HEK293 (cell line): ENCODE measurements around the gene TBC1D4.
A peak's percentile ranks its signal among the peaks of the same experiment; 100 is the strongest.

Source experiments
- CTCF ChIA-PET: fragments of 350-600 bp; formaldehyde crosslinking; extraction: SDS; loops from one replicate; lab custom pipeline; 2021; ENCODE audit warnings: antibody characterized with exemption; lab: Yijun Ruan, JAX
- POLR2A ChIA-PET: fragments of 300-600 bp; formaldehyde crosslinking; extraction: SDS; loops from one replicate; lab custom pipeline; 2020; ENCODE audit warnings: antibody characterized with exemption, inconsistent platforms; lab: Yijun Ruan, JAX
- H3K27ac ChIP-seq: fragments of 200-500 bp; sonication (Bioruptor generic); 2 replicates; pipeline ENCODE4 v1.5.1; 2014; ENCODE audit warnings: low read depth, low read length, control low read depth, inconsistent platforms; ENCODE audit errors: extremely low read depth
- H3K36me3 ChIP-seq, 2 experiments: fragments of 200-500 bp in 1 of 2; sonication (Bioruptor generic) in 1 of 2; 1 replicate in 1 of 2; 2 replicates in 1 of 2; pipeline ENCODE4 v1.5.1; 2014 to 2017; ENCODE audit warnings: inconsistent platforms in 2 of 2, low read length in 2 of 2; ENCODE audit not compliant: control insufficient read depth in 2 of 2, insufficient read depth in 1 of 2
- H3K4me1 ChIP-seq: fragments of 200-500 bp; sonication (Bioruptor generic); 2 replicates; pipeline ENCODE4 v1.5.1; 2014; ENCODE audit warnings: mild to moderate bottlenecking, low read length, inconsistent platforms; ENCODE audit not compliant: control insufficient read depth, insufficient read depth
- H3K4me3 ChIP-seq: 2 replicates; pipeline ENCODE4 v1.5.1; 2011; ENCODE audit warnings: low read depth, mild to moderate bottlenecking, control low read depth, low read length, moderate library complexity
- H3K9me3 ChIP-seq: fragments of 200-500 bp; sonication (Bioruptor generic); 2 replicates; pipeline ENCODE4 v1.5.1; 2014; ENCODE audit warnings: low read depth, low read length, inconsistent platforms; ENCODE audit not compliant: control insufficient read depth, insufficient read depth
- BCL11B ChIP-seq: fragments of 450-650 bp; formaldehyde crosslinking; IDR thresholded peaks from 2 replicates; pipeline ENCODE4 v1.5.1; 2016; ENCODE audit warnings: low read depth, missing biosample characterization, missing genetic modification characterization
- FEZF1 ChIP-seq: fragments of 450-650 bp; formaldehyde crosslinking; IDR thresholded peaks from 2 replicates; pipeline ENCODE4 v1.5.1; 2016; ENCODE audit warnings: missing biosample characterization, missing genetic modification characterization
- GLIS2 ChIP-seq: fragments of 450-650 bp; formaldehyde crosslinking; IDR thresholded peaks from 2 replicates; pipeline ENCODE4 v1.5.1; 2016; ENCODE audit warnings: missing biosample characterization, missing genetic modification characterization
- KLF16 ChIP-seq: fragments of 450-650 bp; formaldehyde crosslinking; IDR thresholded peaks from 2 replicates; pipeline ENCODE4 v1.5.1; 2017; ENCODE audit warnings: missing biosample characterization, missing genetic modification characterization
- SALL2 ChIP-seq: fragments of 450-650 bp; formaldehyde crosslinking; IDR thresholded peaks from 2 replicates; pipeline ENCODE4 v1.5.0; 2017; ENCODE audit warnings: missing biosample characterization, mild to moderate bottlenecking, missing genetic modification characterization, borderline replicate concordance
- SP3 ChIP-seq: fragments of 450-650 bp; formaldehyde crosslinking; IDR thresholded peaks from 2 replicates; pipeline ENCODE4 v1.5.1; 2016; ENCODE audit warnings: missing biosample characterization, missing genetic modification characterization
- ZNF112 ChIP-seq: fragments of 450-650 bp; formaldehyde crosslinking; IDR thresholded peaks from 2 replicates; pipeline ENCODE4 v1.5.0; 2017; ENCODE audit warnings: missing biosample characterization, missing genetic modification characterization
- ZNF16 ChIP-seq: fragments of 450-650 bp; formaldehyde crosslinking; IDR thresholded peaks from 2 replicates; pipeline ENCODE4 v1.5.1; 2016; ENCODE audit warnings: low read depth, missing biosample characterization, missing genetic modification characterization
- ZNF174 ChIP-seq: fragments of 450-650 bp; formaldehyde crosslinking; IDR thresholded peaks from 2 replicates; pipeline ENCODE4 v1.5.0; 2017; ENCODE audit warnings: missing biosample characterization, mild to moderate bottlenecking, missing genetic modification characterization
- ZNF18 ChIP-seq: fragments of 450-650 bp; formaldehyde crosslinking; IDR thresholded peaks from 2 replicates; pipeline ENCODE4 v1.5.1; 2016; ENCODE audit warnings: missing biosample characterization, missing genetic modification characterization
- ZNF24 ChIP-seq: fragments of 450-650 bp; formaldehyde crosslinking; IDR thresholded peaks from 2 replicates; pipeline ENCODE4 v1.5.1; 2016; ENCODE audit warnings: missing biosample characterization, missing genetic modification characterization
- ZNF274 ChIP-seq, 2 experiments: fragments of 200-500 bp in 1 of 2; fragments of 450-650 bp in 1 of 2; sonication (Bioruptor generic) in 1 of 2; formaldehyde crosslinking in 1 of 2; IDR thresholded peaks; 2 replicates each; pipeline versions ENCODE4 v1.5.1 to v1.6.1; 2014 to 2016; ENCODE audit warnings: borderline replicate concordance in 1 of 2, inconsistent platforms in 1 of 2, low read length in 1 of 2, missing biosample characterization in 1 of 2, missing genetic modification characterization in 1 of 2
- ZNF394 ChIP-seq: fragments of 450-650 bp; formaldehyde crosslinking; IDR thresholded peaks from 2 replicates; pipeline ENCODE4 v1.5.1; 2016; ENCODE audit warnings: missing biosample characterization, missing genetic modification characterization, mild to moderate bottlenecking, moderate library complexity, borderline replicate concordance
- ZNF48 ChIP-seq: fragments of 450-650 bp; formaldehyde crosslinking; IDR thresholded peaks from 2 replicates; pipeline ENCODE4 v1.5.1; 2016; ENCODE audit warnings: missing biosample characterization, missing genetic modification characterization
- ZNF521 ChIP-seq: fragments of 450-650 bp; formaldehyde crosslinking; IDR thresholded peaks from 2 replicates; pipeline ENCODE4 v1.5.1; 2017; ENCODE audit warnings: missing biosample characterization, mild to moderate bottlenecking, missing genetic modification characterization
- ZNF600 ChIP-seq: fragments of 450-650 bp; formaldehyde crosslinking; IDR thresholded peaks from 2 replicates; pipeline ENCODE4 v1.5.1; 2016; ENCODE audit warnings: missing biosample characterization, missing genetic modification characterization
- ZNF747 ChIP-seq: fragments of 450-650 bp; formaldehyde crosslinking; IDR thresholded peaks from 2 replicates; pipeline ENCODE4 v1.5.1; 2016; ENCODE audit warnings: missing biosample characterization, missing genetic modification characterization
- ZNF785 ChIP-seq: fragments of 450-650 bp; formaldehyde crosslinking; IDR thresholded peaks from 2 replicates; pipeline ENCODE4 v1.5.1; 2016; ENCODE audit warnings: missing biosample characterization, missing genetic modification characterization
- ZNF843 ChIP-seq: fragments of 450-650 bp; formaldehyde crosslinking; IDR thresholded peaks from 2 replicates; pipeline ENCODE4 v1.5.1; 2016; ENCODE audit warnings: missing biosample characterization, missing genetic modification characterization
- ZXDB ChIP-seq: fragments of 450-650 bp; formaldehyde crosslinking; IDR thresholded peaks from 2 replicates; pipeline ENCODE4 v1.5.1; 2016; ENCODE audit warnings: missing biosample characterization, missing genetic modification characterization
- TF ChIP-seq, protein P1 (sequence below): fragments of 450-650 bp; formaldehyde crosslinking; IDR thresholded peaks from 2 replicates; pipeline ENCODE4 v1.5.1; 2017; ENCODE audit warnings: missing biosample characterization, missing genetic modification characterization
- TF ChIP-seq, protein P2 (sequence below): fragments of 450-650 bp; formaldehyde crosslinking; IDR thresholded peaks from 2 replicates; pipeline ENCODE4 v1.5.1; 2016; ENCODE audit warnings: missing biosample characterization, missing genetic modification characterization

TBC1D4 gene

DNA sequence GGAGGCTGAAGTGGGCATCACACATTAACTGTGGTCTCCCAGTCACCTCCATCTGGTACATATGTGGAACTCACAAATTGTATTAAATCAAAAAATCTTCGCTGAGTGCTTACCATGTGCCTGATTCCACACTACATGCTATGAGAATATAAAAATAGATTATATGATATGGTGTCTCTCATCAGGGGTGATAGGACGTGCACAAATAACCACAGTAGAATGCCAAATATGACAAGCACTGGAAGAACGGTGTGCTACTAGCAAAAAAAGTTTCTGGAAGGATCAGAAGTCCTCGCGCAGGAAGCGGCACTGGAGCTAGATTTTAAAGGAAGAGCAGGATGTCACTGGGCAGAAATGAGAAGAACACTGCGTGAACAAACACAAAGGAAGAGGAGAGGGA lies 62.3 kb downstream of the TBC1D4 start:
- Histone ChIP-seq H3K4me1 (no peaks in the 10 kb centered on the region), H3K36me3 (no peaks in the 10 kb centered on the region), H3K4me3 (no peak overlapping the region), H3K9me3 (no peaks in the 10 kb centered on the region), H3K27ac (no peak overlapping the region)
- POLR2A ChIA-PET, result no interaction called here
- CTCF ChIA-PET, result no interaction called here
- TF ChIP-seq ZNF274 (IDR thresholded peaks at IDR 0.05; ENCODE audit: low read length), result no peak
- no peak for TF ChIP-seq ZNF274 (tag by site-specific recombination; IDR thresholded peaks at IDR 0.05; ENCODE audit: borderline replicate concordance)
- TF ChIP-seq ZNF24 (tag by site-specific recombination), result no peak
- TF ChIP-seq BCL11B (tag by site-specific recombination), result no peak
- TF ChIP-seq, protein P1, sequence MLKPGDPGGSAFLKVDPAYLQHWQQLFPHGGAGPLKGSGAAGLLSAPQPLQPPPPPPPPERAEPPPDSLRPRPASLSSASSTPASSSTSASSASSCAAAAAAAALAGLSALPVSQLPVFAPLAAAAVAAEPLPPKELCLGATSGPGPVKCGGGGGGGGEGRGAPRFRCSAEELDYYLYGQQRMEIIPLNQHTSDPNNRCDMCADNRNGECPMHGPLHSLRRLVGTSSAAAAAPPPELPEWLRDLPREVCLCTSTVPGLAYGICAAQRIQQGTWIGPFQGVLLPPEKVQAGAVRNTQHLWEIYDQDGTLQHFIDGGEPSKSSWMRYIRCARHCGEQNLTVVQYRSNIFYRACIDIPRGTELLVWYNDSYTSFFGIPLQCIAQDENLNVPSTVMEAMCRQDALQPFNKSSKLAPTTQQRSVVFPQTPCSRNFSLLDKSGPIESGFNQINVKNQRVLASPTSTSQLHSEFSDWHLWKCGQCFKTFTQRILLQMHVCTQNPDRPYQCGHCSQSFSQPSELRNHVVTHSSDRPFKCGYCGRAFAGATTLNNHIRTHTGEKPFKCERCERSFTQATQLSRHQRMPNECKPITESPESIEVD (tag by site-specific recombination), result no peak
- TF ChIP-seq ZNF521 (tag by site-specific recombination), result no peak
- TF ChIP-seq, protein P2, sequence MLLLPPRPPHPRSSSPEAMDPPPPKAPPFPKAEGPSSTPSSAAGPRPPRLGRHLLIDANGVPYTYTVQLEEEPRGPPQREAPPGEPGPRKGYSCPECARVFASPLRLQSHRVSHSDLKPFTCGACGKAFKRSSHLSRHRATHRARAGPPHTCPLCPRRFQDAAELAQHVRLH, result no peak
- TF ChIP-seq ZXDB (tag by site-specific recombination), result no peak
- no peak for TF ChIP-seq ZNF48 (tag by site-specific recombination)
- no peak for TF ChIP-seq ZNF600 (tag by site-specific recombination)
- no peak for TF ChIP-seq SP3
- no peak for TF ChIP-seq KLF16 (tag by site-specific recombination)
- TF ChIP-seq ZNF394, result no peak
- no peak for TF ChIP-seq ZNF785
- TF ChIP-seq GLIS2 (tag by site-specific recombination), result no peak
- TF ChIP-seq ZNF843 (tag by site-specific recombination), result no peak

DNA sequence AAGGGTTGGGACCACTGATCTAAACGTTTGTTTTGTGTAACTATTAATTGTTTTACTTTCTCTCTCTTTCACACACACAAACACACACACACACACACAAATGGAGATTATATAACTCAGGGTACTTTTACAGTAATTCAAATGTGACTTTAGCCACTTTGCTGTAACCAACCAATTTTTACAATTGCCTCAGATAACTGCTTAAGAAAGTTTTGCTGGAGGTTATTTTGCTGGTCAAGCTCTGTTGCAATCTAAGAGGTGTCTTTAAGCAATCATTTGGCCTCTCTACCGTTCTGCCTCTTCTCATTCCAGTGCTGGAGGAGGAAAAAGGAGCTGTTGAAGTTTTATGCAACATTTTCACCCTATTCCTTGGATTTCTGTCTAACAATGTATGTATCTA lies 63.0 kb downstream of the TBC1D4 start:
- H3K4me3 ChIP-seq, result no peak overlapping the region
- H3K4me1 ChIP-seq, result no peaks in the 10 kb centered on the region
- no peaks in the 10 kb centered on the region for H3K36me3 ChIP-seq
- POLR2A ChIA-PET, result interaction anchor here (0.8 kb wide), 1 partner anchor 63 kb away, joined by 4 read pairs; the partner anchor contains the start of gene TBC1D4
- TF ChIP-seq ZNF112 (no peak), SALL2 (tag by site-specific recombination) (no peak), ZNF747 (tag by site-specific recombination) (no peak), FEZF1 (tag by site-specific recombination) (peak; percentile 53)
- TF ChIP-seq, protein P1 (tag by site-specific recombination), result peak; percentile 63
- H3K9me3 ChIP-seq, result no peaks in the 10 kb centered on the region
- CTCF ChIA-PET, result no interaction called here
- no peak overlapping the region for H3K27ac ChIP-seq

DNA sequence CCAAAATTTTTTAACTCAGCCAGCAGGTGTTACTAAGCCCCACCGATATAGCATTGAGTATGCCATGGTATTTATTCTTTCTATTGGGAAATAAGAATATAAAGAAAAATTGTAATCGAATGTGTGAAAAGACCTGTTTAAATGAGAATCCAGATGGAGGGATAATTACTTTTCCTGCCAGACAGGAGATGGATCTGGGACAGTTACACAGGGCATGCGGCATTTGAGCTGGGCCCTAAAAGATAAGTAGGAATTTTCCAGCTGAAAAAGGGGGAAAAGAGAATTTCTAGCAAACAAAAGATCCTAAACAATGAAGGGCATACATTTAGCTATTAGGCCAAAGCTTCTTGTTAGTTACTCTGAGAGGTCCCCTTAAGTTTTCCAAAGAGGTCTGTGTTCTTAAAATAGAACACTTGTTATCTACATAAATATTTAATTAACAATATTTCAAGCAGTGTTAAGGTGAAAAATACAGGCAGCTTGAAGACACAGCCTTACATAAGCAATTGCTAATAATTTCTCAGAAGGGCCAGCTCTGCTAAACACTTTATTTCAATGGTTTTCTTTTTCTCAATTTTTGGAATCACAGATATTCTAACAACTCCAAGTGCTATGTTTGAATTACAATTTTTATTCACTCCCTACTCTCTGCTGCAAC lies 63.7 kb downstream of the TBC1D4 start:
- Histone ChIP-seq H3K27ac (no peak overlapping the region), H3K4me1 (no peaks in the 10 kb centered on the region), H3K4me3 (no peak overlapping the region), H3K36me3 (no peaks in the 10 kb centered on the region), H3K9me3 (no peaks in the 10 kb centered on the region)
- CTCF ChIA-PET, result no interaction called here
- POLR2A ChIA-PET, result interaction anchor here (0.8 kb wide), 1 partner anchor 64 kb away, joined by 4 read pairs; the partner anchor contains the start of gene TBC1D4
- TF ChIP-seq ZNF174 (tag by site-specific recombination) (no peak), ZNF18 (no peak), FEZF1 (tag by site-specific recombination) (no peak), ZNF16 (tag by site-specific recombination) (no peak)
